Measurements from ENCODE around the gene PLIN5.
"Not testable (repeated sequence)": the region's sequence is repeated elsewhere in the genome, so short reads cannot be mapped to it uniquely, and the experiment has no call there.

PLIN5 gene

GRCh38 chr19:4567584-4568071 lies 32.6 kb upstream of the PLIN5 start:
- H3K4me3 ChIP-seq (ENCODE audit: insufficient read depth, low read depth, low read length) = no peak overlapping the region
- no peaks in the 10 kb centered on the region for H3K36me3 ChIP-seq (ENCODE audit: control insufficient read depth, insufficient read depth, low read length)
- H3K27ac ChIP-seq (ENCODE audit: insufficient read depth, low read depth, low read length, poor library complexity, severe bottlenecking) = no peak overlapping the region
- no peaks in the 10 kb centered on the region for H3K4me1 ChIP-seq (ENCODE audit: control insufficient read depth, insufficient read depth, low read length)
- H3K27me3 ChIP-seq (ENCODE audit: control insufficient read depth, insufficient read depth, low read length, poor library complexity, severe bottlenecking) = no peaks in the 10 kb centered on the region
- H3K9me3 ChIP-seq (ENCODE audit: control insufficient read depth, low read length) = no peaks in the 10 kb centered on the region
- 64 to 68% methylated on average over 14 of the region's 14 CpGs for WGBS, 2 experiments

GRCh38 chr19:4566402-4567051 lies 31.5 kb upstream of the PLIN5 start:
- Histone ChIP-seq H3K4me1 (ENCODE audit: control insufficient read depth, insufficient read depth, low read length) (no peaks in the 10 kb centered on the region), H3K36me3 (ENCODE audit: control insufficient read depth, insufficient read depth, low read length) (no peaks in the 10 kb centered on the region), H3K27me3 (ENCODE audit: control insufficient read depth, insufficient read depth, low read length, poor library complexity, severe bottlenecking) (no peaks in the 10 kb centered on the region), H3K27ac (ENCODE audit: insufficient read depth, low read depth, low read length, poor library complexity, severe bottlenecking) (no peak overlapping the region), H3K9me3 (ENCODE audit: control insufficient read depth, low read length) (no peaks in the 10 kb centered on the region), H3K4me3 (ENCODE audit: insufficient read depth, low read depth, low read length) (no peak overlapping the region)
- WGBS, 2 experiments = 91 to 93% methylated on average over 35 of the region's 35 CpGs

- not testable (repeated sequence) for H3K4me3 ChIP-seq (ENCODE audit: insufficient read depth, low read depth, low read length); H3K27ac ChIP-seq (ENCODE audit: insufficient read depth, low read depth, low read length, poor library complexity, severe bottlenecking); H3K36me3 ChIP-seq (ENCODE audit: control insufficient read depth, insufficient read depth, low read length); H3K27me3 ChIP-seq (ENCODE audit: control insufficient read depth, insufficient read depth, low read length, poor library complexity, severe bottlenecking); H3K9me3 ChIP-seq (ENCODE audit: control insufficient read depth, low read length); H3K4me1 ChIP-seq (ENCODE audit: control insufficient read depth, insufficient read depth, low read length)
- WGBS, 2 experiments = 89 to 94% methylated on average over 5 of the region's 5 CpGs
Observed at GRCh38 chr19:4563562-4563961, 28.5 kb upstream of the PLIN5 start.

- H3K27me3 ChIP-seq (ENCODE audit: control insufficient read depth, insufficient read depth, low read length, poor library complexity, severe bottlenecking); H3K36me3 ChIP-seq (ENCODE audit: control insufficient read depth, insufficient read depth, low read length); H3K9me3 ChIP-seq (ENCODE audit: control insufficient read depth, low read length); H3K4me3 ChIP-seq (ENCODE audit: insufficient read depth, low read depth, low read length); H3K27ac ChIP-seq (ENCODE audit: insufficient read depth, low read depth, low read length, poor library complexity, severe bottlenecking); H3K4me1 ChIP-seq (ENCODE audit: control insufficient read depth, insufficient read depth, low read length): not testable (repeated sequence)
- 94 to 95% methylated on average over 6 of the region's 7 CpGs for WGBS, 2 experiments
Observed at GRCh38 chr19:4562085-4562484, 27.1 kb upstream of the PLIN5 start.

- Histone ChIP-seq H3K36me3 (ENCODE audit: control insufficient read depth, insufficient read depth, low read length) (no peaks in the 10 kb centered on the region), H3K4me1 (ENCODE audit: control insufficient read depth, insufficient read depth, low read length) (no peaks in the 10 kb centered on the region), H3K27me3 (ENCODE audit: control insufficient read depth, insufficient read depth, low read length, poor library complexity, severe bottlenecking) (no peaks in the 10 kb centered on the region), H3K27ac (ENCODE audit: insufficient read depth, low read depth, low read length, poor library complexity, severe bottlenecking) (no peak within 1 kb of the TSS), H3K4me3 (ENCODE audit: insufficient read depth, low read depth, low read length) (no peak within 1 kb of the TSS), H3K9me3 (ENCODE audit: control insufficient read depth, low read length) (no peaks in the 10 kb centered on the region)
- WGBS, 2 experiments = 93 to 95% methylated on average over 13 of the region's 13 CpGs
Observed at GRCh38 chr19:4559569-4559968, 24.5 kb upstream of the PLIN5 start, which contains the start of gene SEMA6B. Gene SEMA6B (minus strand): TSS chr19:4559684. CDS start chr19:4558457, 1,227 bp downstream.

- H3K9me3 ChIP-seq (ENCODE audit: control insufficient read depth, low read length) = no peaks in the 10 kb centered on the region
- no peaks in the 10 kb centered on the region for H3K36me3 ChIP-seq (ENCODE audit: control insufficient read depth, insufficient read depth, low read length)
- WGBS, 2 experiments = 41 to 43% methylated on average over 36 to 39 of the region's 44 CpGs
- H3K27me3 ChIP-seq (ENCODE audit: control insufficient read depth, insufficient read depth, low read length, poor library complexity, severe bottlenecking) = no peaks in the 10 kb centered on the region
- H3K4me1 ChIP-seq (ENCODE audit: control insufficient read depth, insufficient read depth, low read length) = no peaks in the 10 kb centered on the region
- H3K4me3 ChIP-seq (ENCODE audit: insufficient read depth, low read depth, low read length) = no peak overlapping the region
- H3K27ac ChIP-seq (ENCODE audit: insufficient read depth, low read depth, low read length, poor library complexity, severe bottlenecking) = no peak overlapping the region
Observed at GRCh38 chr19:4557971-4558941, 23.2 kb upstream of the PLIN5 start.

GRCh38 chr19:4557144-4557970 lies 22.3 kb upstream of the PLIN5 start:
- Histone ChIP-seq H3K27me3 (ENCODE audit: control insufficient read depth, insufficient read depth, low read length, poor library complexity, severe bottlenecking) (no peaks in the 10 kb centered on the region), H3K9me3 (ENCODE audit: control insufficient read depth, low read length) (no peaks in the 10 kb centered on the region), H3K4me3 (ENCODE audit: insufficient read depth, low read depth, low read length) (no peak overlapping the region), H3K36me3 (ENCODE audit: control insufficient read depth, insufficient read depth, low read length) (peaks cover 4% of the 10 kb centered on the region), H3K27ac (ENCODE audit: insufficient read depth, low read depth, low read length, poor library complexity, severe bottlenecking) (no peak overlapping the region), H3K4me1 (ENCODE audit: control insufficient read depth, insufficient read depth, low read length) (no peaks in the 10 kb centered on the region)
- 91% methylated on average over 33 of the region's 33 CpGs for WGBS, 2 experiments

GRCh38 chr19:4556597-4557127 lies 21.6 kb upstream of the PLIN5 start:
- Histone ChIP-seq H3K4me3 (ENCODE audit: insufficient read depth, low read depth, low read length) (no peak overlapping the region), H3K4me1 (ENCODE audit: control insufficient read depth, insufficient read depth, low read length) (no peaks in the 10 kb centered on the region), H3K27ac (ENCODE audit: insufficient read depth, low read depth, low read length, poor library complexity, severe bottlenecking) (no peak overlapping the region), H3K36me3 (ENCODE audit: control insufficient read depth, insufficient read depth, low read length) (peaks cover 9% of the 10 kb centered on the region), H3K9me3 (ENCODE audit: control insufficient read depth, low read length) (no peaks in the 10 kb centered on the region), H3K27me3 (ENCODE audit: control insufficient read depth, insufficient read depth, low read length, poor library complexity, severe bottlenecking) (no peaks in the 10 kb centered on the region)
- 90 to 91% methylated on average over 25 of the region's 25 CpGs for WGBS, 2 experiments

GRCh38 chr19:4555657-4556561 lies 20.9 kb upstream of the PLIN5 start:
- Histone ChIP-seq H3K27me3 (ENCODE audit: control insufficient read depth, insufficient read depth, low read length, poor library complexity, severe bottlenecking) (no peaks in the 10 kb centered on the region), H3K27ac (ENCODE audit: insufficient read depth, low read depth, low read length, poor library complexity, severe bottlenecking) (no peak overlapping the region), H3K4me3 (ENCODE audit: insufficient read depth, low read depth, low read length) (no peak overlapping the region), H3K4me1 (ENCODE audit: control insufficient read depth, insufficient read depth, low read length) (no peaks in the 10 kb centered on the region), H3K9me3 (ENCODE audit: control insufficient read depth, low read length) (no peaks in the 10 kb centered on the region), H3K36me3 (ENCODE audit: control insufficient read depth, insufficient read depth, low read length) (peaks cover 9% of the 10 kb centered on the region)
- WGBS, 2 experiments = 90% methylated on average over 43 of the region's 43 CpGs

Data from ectodermal cell (in vitro differentiated cells).